Colonic mucosa (tissue), 4 donors: ENCODE measurements around the gene CENPK. TPM values are rescaled to one million over a fixed set of nuclear protein-coding genes. Genes with fewer than 3 reads are reported as not detected.
"Not testable (repeated sequence)": the region's sequence is repeated elsewhere in the genome, so short reads cannot be mapped to it uniquely, and the experiment has no call there.

Experiments used
- DNase-seq: peaks from one replicate; pipeline ENCODE4 v3.0.0-alpha.2; 2020
- H3K27ac ChIP-seq: fragments of 200-600 bp; one replicate; pipeline ENCODE4 v1.8.0; 2021
- H3K27me3 ChIP-seq: fragments of 200-600 bp; one replicate; pipeline ENCODE4 v1.8.0; 2021
- H3K36me3 ChIP-seq: fragments of 200-600 bp; one replicate; pipeline ENCODE4 v1.8.0; 2021
- H3K4me1 ChIP-seq: fragments of 200-600 bp; one replicate; pipeline ENCODE4 v1.8.0; 2021; ENCODE audit warnings: mild to moderate bottlenecking
- H3K4me3 ChIP-seq: fragments of 200-600 bp; one replicate; pipeline ENCODE4 v1.8.0; 2021
- H3K9ac ChIP-seq, 2 donors: one replicate each; pipeline ENCODE4 v1.7.0; 2013; ENCODE audit warnings: control low read depth in 2 of 2, low read depth in 2 of 2, low read length in 2 of 2
- H3K9me3 ChIP-seq: fragments of 200-600 bp; one replicate; pipeline ENCODE4 v1.8.0; 2021
- CTCF ChIP-seq: fragments of 200-600 bp; IDR thresholded peaks from one replicate; pipeline ENCODE4 v1.8.0; 2022; ENCODE audit warnings: antibody characterized with exemption, mild to moderate bottlenecking
- intact Hi-C: fragments of 100-400 bp; cut with DNase I; formaldehyde crosslinking; loops from one replicate; pipeline ENCODE4 v1.14.1; 2022
- total RNA-seq, 2 donors: library from RNA; stranded (reverse); fragmentation: NEBNext Ultra II Directional in 1 of 2; extraction: Animal tissue kit (Norgen Biotek cat#: 25700) in 1 of 2; gene quantifications; one replicate each; pipeline ENCODE4 v1.2.1, GENCODE V29; 2021
- donor health status: healthy.
- donor health status: DM: no; HTN: no; CAD: no.
- donor health status: DM: no; HTN: no; CAD: no.

CENPK gene
- total RNA-seq, 2 donors from 2014 or later, result 10.4 to 31.4 TPM

GRCh38 chr5:65508978-65509377 is 54.0 kb downstream of the CENPK start:
- H3K4me3 ChIP-seq, result no peak overlapping the region

GRCh38 chr5:65506961-65507360 is 56.0 kb downstream of the CENPK start:
- Histone ChIP-seq H3K4me1 (no peaks in the 10 kb centered on the region), H3K27me3 (no peaks in the 10 kb centered on the region), H3K36me3 (no peaks in the 10 kb centered on the region), H3K9ac (no peak overlapping the region), H3K27ac (no peak overlapping the region), H3K9me3 (no peaks in the 10 kb centered on the region), H3K4me3 (no peak overlapping the region)
- TF ChIP-seq CTCF, result no peak
- DNase-seq, result no peak
- intact Hi-C loops, result no loop called here

More at GRCh38 chr5:65508978-65509377, 54.0 kb downstream of the CENPK start:
- no peak for DNase-seq
- no peaks in the 10 kb centered on the region for H3K4me1 ChIP-seq
- no peaks in the 10 kb centered on the region for H3K36me3 ChIP-seq
- no peak for TF ChIP-seq CTCF
- no peaks in the 10 kb centered on the region for H3K9me3 ChIP-seq
- H3K27ac ChIP-seq, result no peak overlapping the region
- no peaks in the 10 kb centered on the region for H3K27me3 ChIP-seq
- intact Hi-C loops, result no loop called here
- no peak overlapping the region for H3K9ac ChIP-seq

- H3K9me3 ChIP-seq, result no peaks in the 10 kb centered on the region
- no peaks in the 10 kb centered on the region for H3K36me3 ChIP-seq
- H3K27ac ChIP-seq, result no peak overlapping the region
- H3K9ac ChIP-seq, result no peak overlapping the region
- no peak for DNase-seq
- TF ChIP-seq CTCF, result no peak
- no peaks in the 10 kb centered on the region for H3K27me3 ChIP-seq
- H3K4me3 ChIP-seq, result no peak overlapping the region
- intact Hi-C loops, result no loop called here
- no peaks in the 10 kb centered on the region for H3K4me1 ChIP-seq
Measured at GRCh38 chr5:65489119-65489518, 73.8 kb downstream of the CENPK start.

GRCh38 chr5:65488038-65488687 is 74.8 kb downstream of the CENPK start:
- H3K9ac ChIP-seq, H3K27ac ChIP-seq, DNase-seq, H3K9me3 ChIP-seq, H3K4me1 ChIP-seq, intact Hi-C loops, H3K4me3 ChIP-seq, H3K27me3 ChIP-seq, H3K36me3 ChIP-seq: not testable (repeated sequence)

- H3K27ac ChIP-seq, H3K9ac ChIP-seq, intact Hi-C loops: not testable (repeated sequence)
Measured at GRCh38 chr5:65486803-65487202, 76.2 kb downstream of the CENPK start.

GRCh38 chr5:65485405-65485804 is 77.6 kb downstream of the CENPK start:
- Histone ChIP-seq H3K36me3 (no peaks in the 10 kb centered on the region), H3K27ac (no peak overlapping the region), H3K27me3 (no peaks in the 10 kb centered on the region), H3K9ac (no peak overlapping the region), H3K9me3 (no peaks in the 10 kb centered on the region), H3K4me1 (peaks cover 3% of the 10 kb centered on the region), H3K4me3 (no peak overlapping the region)
- no peak for DNase-seq
- intact Hi-C loops, result no loop called here
- TF ChIP-seq CTCF, result no peak

More at GRCh38 chr5:65486803-65487202, 76.2 kb downstream of the CENPK start:
- H3K4me3 ChIP-seq, H3K9me3 ChIP-seq, H3K27me3 ChIP-seq, H3K4me1 ChIP-seq, H3K36me3 ChIP-seq, DNase-seq: not testable (repeated sequence)
